Measurements from ENCODE around the gene GBF1.
"Not testable (repeated sequence)": the region's sequence is repeated elsewhere in the genome, so short reads cannot be mapped to it uniquely, and the experiment has no call there.

GBF1 gene

GRCh38 chr10:102275343-102275742 is 30.0 kb downstream of the GBF1 start:
- no peak for DNase-seq

- no peak for DNase-seq
These were observed 33.8 kb downstream of the GBF1 start for GRCh38 chr10:102279104-102279503.

GRCh38 chr10:102280397-102281101 is 35.2 kb downstream of the GBF1 start:
- no peak for DNase-seq

- DNase-seq = no peak
These were observed 35.8 kb downstream of the GBF1 start for GRCh38 chr10:102281102-102281487.

GRCh38 chr10:102283488-102283887 is 38.2 kb downstream of the GBF1 start:
- DNase-seq = no peak

GRCh38 chr10:102283890-102284289 is 38.6 kb downstream of the GBF1 start:
- no peak for DNase-seq

- DNase-seq = no peak
These were observed 39.2 kb downstream of the GBF1 start for GRCh38 chr10:102284531-102284930.

- no peak for DNase-seq
These were observed 39.8 kb downstream of the GBF1 start for GRCh38 chr10:102285133-102285532.

- no peak for DNase-seq
These were observed 40.9 kb downstream of the GBF1 start for GRCh38 chr10:102286216-102286615.

- DNase-seq = no peak
These were observed 42.2 kb downstream of the GBF1 start for GRCh38 chr10:102287538-102287937.

GRCh38 chr10:102287991-102288390 is 42.7 kb downstream of the GBF1 start:
- DNase-seq = no peak

GRCh38 chr10:102289356-102289755 is 44.0 kb downstream of the GBF1 start:
- DNase-seq = no peak

GRCh38 chr10:102289840-102290239 is 44.5 kb downstream of the GBF1 start:
- DNase-seq = no peak

- no peak for DNase-seq
These were observed 46.0 kb downstream of the GBF1 start for GRCh38 chr10:102291221-102291905.

GRCh38 chr10:102297101-102297500 is 51.8 kb downstream of the GBF1 start:
- DNase-seq = no peak

- DNase-seq = no peak
These were observed 53.6 kb downstream of the GBF1 start for GRCh38 chr10:102298899-102299298.

- DNase-seq = no peak
These were observed 54.5 kb downstream of the GBF1 start for GRCh38 chr10:102299873-102300272.

GRCh38 chr10:102300278-102300843 is 55.0 kb downstream of the GBF1 start:
- DNase-seq = no peak

GRCh38 chr10:102300912-102301311 is 55.6 kb downstream of the GBF1 start:
- DNase-seq = not testable (repeated sequence)

- not testable (repeated sequence) for DNase-seq
These were observed 56.0 kb downstream of the GBF1 start for GRCh38 chr10:102301332-102301731.

- no peak for DNase-seq
These were observed 57.3 kb downstream of the GBF1 start for GRCh38 chr10:102302611-102303010.

GRCh38 chr10:102306006-102306405 is 60.7 kb downstream of the GBF1 start:
- no peak for DNase-seq

GRCh38 chr10:102306710-102307109 is 61.4 kb downstream of the GBF1 start:
- no peak for DNase-seq

GRCh38 chr10:102308318-102308717 is 63.0 kb downstream of the GBF1 start:
- DNase-seq = not testable (repeated sequence)
